KBM-7 (cell line): Measurements from ENCODE around the gene TMEM121.
"Not testable (repeated sequence)": the region's sequence is repeated elsewhere in the genome, so short reads cannot be mapped to it uniquely, and the experiment has no call there.

Experiments used
- DNase-seq: peaks from one replicate; pipeline ENCODE4 v3.0.0-alpha.2; 2015
- in situ Hi-C: fragments of 300-500 bp; cut with MboI; formaldehyde crosslinking; loops from 2 replicates; pipeline ENCODE4 v1.14.3; 2020; ENCODE audit warnings: low sequenced_read_pairs, low pct_unique_long_range_greater_than_20kb, mixed read lengths

Gene TMEM121

DNA sequence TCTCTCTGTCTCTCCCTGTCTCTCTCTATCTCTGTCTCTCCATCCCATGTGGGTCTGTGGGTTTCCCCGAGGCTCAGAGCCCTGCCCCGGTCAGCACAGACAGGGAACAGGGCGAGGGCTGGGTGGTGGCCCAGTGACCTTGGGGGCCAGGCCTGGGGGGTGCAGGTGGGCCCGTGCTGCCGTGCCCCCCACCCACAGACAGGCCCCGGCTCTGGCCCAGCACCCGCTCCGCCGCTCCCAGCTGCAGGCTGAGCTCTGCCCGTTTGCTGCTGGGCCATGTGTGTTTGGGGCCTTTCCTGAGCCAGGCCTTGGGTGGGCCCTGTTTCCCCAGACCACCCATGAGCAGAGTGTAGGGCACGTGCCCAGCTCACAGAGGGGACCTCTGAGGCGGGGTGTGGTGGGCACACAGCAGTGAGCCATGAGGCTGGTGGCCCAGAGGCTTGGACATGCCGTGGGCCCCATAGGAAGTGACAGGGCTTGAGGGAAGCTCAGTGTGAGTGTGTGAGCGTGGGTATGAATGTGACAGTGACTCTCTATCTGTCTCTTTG is 51.0 kb downstream of the TMEM121 start:
- no peak for DNase-seq
- in situ Hi-C loops = no loop called here

DNA sequence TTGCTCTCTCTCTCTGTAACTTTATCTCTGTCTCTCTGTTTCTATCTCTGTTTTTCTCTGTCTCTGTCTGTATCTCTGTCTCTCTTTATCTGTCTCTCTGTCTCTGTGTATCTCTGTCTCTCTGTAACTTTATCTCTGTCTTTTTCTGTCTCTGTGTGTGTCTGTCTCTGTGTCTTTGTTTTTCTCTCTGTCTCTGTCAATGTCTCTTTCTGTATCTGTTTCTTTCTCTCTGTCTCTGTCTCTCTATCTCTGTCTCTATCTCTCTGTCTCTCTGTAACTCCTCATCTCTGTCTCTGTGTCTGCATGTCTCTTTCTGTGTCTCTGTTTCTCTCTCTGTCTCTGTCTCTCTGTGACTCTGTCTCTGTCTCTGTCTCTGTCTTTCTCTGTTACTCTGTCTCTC is 51.7 kb downstream of the TMEM121 start:
- no peak for DNase-seq
- in situ Hi-C loops = no loop called here

DNA sequence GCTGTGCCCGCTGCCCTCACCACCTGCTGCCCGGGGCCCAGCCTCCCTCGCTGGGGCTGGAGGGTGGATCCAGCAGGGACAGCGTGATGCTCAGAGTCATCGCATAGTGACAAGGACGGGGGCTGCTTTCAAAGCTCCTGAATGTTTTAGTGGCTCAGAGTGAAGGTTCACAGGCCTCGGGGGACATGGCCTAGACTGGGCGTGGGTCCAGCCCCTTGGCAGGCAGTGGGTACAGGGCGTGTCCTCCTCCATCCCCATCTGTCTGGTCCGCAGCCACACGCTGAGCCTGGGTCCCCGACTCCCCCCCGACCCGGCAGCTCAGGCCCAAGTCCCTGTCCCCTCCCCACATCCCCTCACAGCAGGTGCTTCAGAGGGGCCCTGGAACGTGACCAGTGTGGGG is 52.8 kb downstream of the TMEM121 start:
- in situ Hi-C loops, DNase-seq: not testable (repeated sequence)
